ENCODE data around the gene LRRC51.

- TF ChIP-seq MYC (IDR thresholded peaks at IDR 0.05; ENCODE audit: low read depth, low read length) = no peak
- TF ChIP-seq JUN (IDR thresholded peaks at IDR 0.05; ENCODE audit: borderline replicate concordance, insufficient read depth, insufficient read length, low read depth) = no peak
- TF ChIP-seq CTCF (IDR thresholded peaks at IDR 0.05; ENCODE audit: extremely low read depth in 1 of 2, insufficient read depth in 1 of 2, low read depth in 1 of 2, low read length in 2 of 2) = no peak
- no peak for TF ChIP-seq POLR2A (IDR thresholded peaks at IDR 0.05; ENCODE audit: low read depth, low read length)
- TF ChIP-seq POLR2AphosphoS5 (IDR thresholded peaks at IDR 0.05; ENCODE audit: insufficient read depth, low read depth, low read length) = no peak
- no peak for TF ChIP-seq EZH2 (IDR thresholded peaks at IDR 0.05; ENCODE audit: borderline replicate concordance, low read depth, low read length, severe bottlenecking)
- TF ChIP-seq FOS (IDR thresholded peaks at IDR 0.05; ENCODE audit: borderline replicate concordance, insufficient read depth, low read length) = no peak
- TF ChIP-seq MAX (IDR thresholded peaks at IDR 0.05; ENCODE audit: insufficient read depth, insufficient read length) = no peak
These were observed 58.9 kb downstream of the LRRC51 start for GRCh38 chr11:72139500-72139899.

All from endothelial cell of umbilical vein (primary cell).